ENCODE data around the gene ZNF326.

Gene ZNF326

DNA sequence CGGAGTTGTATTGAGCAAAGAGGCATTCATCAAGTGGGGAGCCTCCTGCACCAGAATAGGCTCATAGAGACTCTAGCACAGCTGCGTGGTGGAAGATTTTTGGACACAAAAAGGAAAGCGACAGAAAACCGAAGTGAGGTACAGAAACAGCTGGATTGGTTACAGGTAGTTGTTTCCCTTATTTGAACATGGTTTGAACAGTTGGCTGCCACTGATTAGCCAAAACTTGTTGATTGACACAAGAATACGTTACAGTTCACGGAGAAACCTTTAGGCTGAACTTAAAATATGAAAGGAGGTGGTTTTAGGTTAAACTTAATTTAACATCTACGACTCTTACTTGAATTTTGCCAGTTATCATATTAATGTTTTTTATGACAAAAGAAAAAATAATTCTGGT, 89.1 kb downstream of the ZNF326 start:
- DNase-seq = no peak

Measured in central memory CD4-positive, alpha-beta T cell (primary cell).